Measurements from ENCODE around the gene TSPAN9. TPM values are rescaled to one million over a fixed set of nuclear protein-coding genes. Genes with fewer than 3 reads are reported as not detected.

Gene TSPAN9
- total RNA-seq, 4 donors from 2014 or later, result 9.9 to 47.3 (median 15.4) TPM

DNA sequence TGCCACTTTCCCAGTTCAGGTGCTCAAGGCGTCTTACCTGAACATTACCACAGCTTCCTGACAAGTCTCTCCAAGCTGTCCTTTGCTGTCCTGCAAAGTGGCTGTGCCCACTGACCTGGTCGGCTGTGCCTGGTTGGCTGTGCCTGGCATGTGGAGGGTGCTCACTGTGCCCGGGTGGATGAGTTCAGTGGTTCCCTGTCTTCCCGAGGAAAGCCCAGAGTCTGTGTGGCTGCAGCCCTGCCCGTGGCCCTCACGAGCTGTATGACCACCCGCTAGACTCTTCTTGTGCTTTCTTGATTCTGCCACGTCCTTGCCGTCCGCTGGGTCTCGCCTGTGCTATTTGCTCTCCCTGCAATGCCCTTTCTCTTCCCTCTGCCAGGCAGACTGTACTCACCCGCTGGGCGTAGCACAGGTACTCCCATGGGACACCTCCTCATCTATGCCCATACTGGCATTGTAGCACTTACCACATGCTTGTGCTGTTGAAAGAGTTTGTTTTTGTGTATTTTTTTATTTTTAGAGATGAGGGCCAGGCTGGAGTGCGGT, 95.9 kb downstream of the TSPAN9 start:
- TF ChIP-seq, protein P1, sequence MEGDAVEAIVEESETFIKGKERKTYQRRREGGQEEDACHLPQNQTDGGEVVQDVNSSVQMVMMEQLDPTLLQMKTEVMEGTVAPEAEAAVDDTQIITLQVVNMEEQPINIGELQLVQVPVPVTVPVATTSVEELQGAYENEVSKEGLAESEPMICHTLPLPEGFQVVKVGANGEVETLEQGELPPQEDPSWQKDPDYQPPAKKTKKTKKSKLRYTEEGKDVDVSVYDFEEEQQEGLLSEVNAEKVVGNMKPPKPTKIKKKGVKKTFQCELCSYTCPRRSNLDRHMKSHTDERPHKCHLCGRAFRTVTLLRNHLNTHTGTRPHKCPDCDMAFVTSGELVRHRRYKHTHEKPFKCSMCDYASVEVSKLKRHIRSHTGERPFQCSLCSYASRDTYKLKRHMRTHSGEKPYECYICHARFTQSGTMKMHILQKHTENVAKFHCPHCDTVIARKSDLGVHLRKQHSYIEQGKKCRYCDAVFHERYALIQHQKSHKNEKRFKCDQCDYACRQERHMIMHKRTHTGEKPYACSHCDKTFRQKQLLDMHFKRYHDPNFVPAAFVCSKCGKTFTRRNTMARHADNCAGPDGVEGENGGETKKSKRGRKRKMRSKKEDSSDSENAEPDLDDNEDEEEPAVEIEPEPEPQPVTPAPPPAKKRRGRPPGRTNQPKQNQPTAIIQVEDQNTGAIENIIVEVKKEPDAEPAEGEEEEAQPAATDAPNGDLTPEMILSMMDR (IDR thresholded peaks at IDR 0.05; ENCODE audit: low read depth), result no peak

DNA sequence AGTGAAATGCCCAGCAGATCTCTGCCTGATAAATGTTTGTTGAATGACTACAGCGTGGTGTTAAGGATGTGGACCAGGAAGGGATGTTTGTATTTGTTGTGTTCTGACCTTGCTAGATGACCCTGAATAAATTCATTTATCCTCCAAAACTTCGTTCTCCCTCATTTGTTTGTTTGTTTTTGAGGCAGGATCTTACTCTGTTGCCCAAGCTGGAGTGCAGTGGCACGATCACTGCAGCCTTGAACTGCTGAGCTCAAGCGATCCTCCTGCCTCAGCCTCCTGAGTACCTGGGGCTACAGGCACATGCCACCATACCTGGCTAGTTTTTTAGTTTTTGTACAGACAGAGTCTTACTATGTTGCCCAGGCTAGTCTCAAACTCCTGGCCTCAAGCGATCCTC, 96.7 kb downstream of the TSPAN9 start:
- TF ChIP-seq, protein P1 (IDR thresholded peaks at IDR 0.05; ENCODE audit: low read depth), result no peak

DNA sequence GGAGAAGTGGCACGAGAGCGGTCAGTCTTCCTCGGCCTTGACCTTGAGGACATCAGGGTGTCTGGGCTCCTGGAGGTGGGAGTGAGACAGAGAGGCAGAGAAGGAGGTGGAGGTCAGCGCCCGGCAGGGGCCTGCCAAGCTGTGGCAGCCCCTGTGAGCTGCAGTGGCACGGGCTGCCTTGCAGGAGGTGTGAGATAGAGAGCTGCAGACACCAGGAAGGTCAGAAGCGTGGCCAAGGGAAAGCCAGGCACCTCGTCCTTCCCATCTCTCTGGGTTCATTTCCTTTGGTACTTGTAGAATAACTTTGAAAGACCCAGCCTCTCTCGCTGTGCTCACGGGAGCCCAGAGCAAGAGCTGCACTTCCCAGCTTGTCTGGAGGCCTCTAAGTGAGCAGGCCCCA, 98.1 kb downstream of the TSPAN9 start:
- TF ChIP-seq, protein P1 (IDR thresholded peaks at IDR 0.05; ENCODE audit: low read depth), result no peak

DNA sequence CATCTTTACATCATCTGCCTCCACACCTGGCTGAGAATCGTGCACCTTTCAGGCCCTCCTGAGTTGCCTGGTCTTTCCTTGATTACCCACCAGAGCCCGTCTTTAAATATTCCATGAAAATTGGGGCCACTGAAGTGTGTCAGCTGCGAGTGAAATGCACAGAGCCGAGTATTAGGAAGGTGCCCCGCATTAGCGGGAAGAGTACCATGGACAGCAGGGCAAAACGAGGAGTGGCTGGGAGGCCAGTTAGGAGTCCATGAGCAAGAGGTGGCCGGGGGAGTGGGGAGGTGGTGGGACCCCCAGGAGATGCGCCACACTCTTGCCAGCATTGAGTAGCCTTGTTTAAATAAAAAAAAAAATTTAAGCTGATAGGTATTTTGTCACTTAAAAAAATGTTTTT, 99.6 kb downstream of the TSPAN9 start:
- TF ChIP-seq, protein P1 (IDR thresholded peaks at IDR 0.05; ENCODE audit: low read depth), result no peak

DNA sequence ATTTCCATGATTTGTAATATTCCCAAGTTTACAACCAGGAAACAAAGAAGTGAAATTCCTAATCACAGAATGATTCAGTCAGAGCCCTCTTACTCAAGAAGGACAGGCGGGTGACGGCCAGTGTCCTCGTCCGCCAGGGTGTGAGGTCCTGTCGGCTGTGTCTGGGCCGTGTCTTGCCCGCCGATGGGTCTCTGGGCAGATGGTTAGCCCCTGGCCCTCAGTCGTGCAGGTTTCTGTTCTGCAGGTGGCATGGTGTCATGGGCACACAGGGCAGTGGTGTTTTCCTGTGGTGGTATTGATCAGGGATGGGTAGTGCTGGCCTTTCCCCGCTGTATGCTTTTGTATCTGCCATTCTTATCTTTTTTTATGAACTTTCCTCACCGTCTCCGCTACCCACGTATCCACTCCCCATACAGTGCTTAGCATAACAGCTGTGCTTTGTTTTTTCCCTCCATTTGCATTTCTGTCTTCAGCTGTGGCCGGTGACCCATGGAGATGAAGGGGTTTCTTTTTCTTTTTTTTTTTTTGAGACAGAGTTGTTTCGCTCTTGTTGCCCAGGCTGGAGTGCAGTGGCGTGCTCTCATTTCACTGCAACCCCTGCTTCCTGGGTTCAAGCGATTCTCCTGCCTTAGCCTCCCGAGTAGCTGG, 100.7 kb downstream of the TSPAN9 start:
- TF ChIP-seq, protein P1 (IDR thresholded peaks at IDR 0.05; ENCODE audit: low read depth), result no peak

DNA sequence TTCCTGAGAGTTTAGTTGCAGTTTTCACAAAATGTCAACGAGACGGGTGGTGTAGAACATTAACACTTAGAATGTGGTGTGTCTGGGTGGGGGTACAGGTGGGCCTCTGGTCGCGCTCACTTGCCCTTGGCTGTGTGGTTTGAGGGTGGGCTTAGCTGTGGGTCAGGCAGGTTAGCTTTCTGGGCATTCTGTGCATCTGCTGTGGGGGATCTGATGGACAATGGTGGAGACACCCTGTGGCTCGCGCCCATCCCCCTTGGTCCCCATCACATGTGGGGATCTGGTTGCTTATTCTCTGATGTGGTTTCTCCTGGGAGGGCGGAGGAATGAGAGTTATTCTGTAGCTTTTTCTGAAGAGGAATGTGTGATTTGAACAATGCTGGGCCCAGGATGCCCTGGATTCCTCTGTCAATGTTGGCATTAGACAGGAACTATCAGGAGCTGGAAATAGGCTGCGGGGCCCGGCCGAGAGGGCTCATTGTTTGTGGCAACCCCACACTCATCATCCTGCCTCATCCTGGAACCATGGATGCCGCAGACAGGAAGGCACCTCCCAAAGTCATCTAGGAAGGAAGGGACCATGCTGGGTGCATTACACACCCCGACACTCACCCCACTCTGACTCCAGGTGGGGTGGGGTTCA, 101.6 kb downstream of the TSPAN9 start:
- TF ChIP-seq, protein P1 (IDR thresholded peaks at IDR 0.05; ENCODE audit: low read depth), result no peak

DNA sequence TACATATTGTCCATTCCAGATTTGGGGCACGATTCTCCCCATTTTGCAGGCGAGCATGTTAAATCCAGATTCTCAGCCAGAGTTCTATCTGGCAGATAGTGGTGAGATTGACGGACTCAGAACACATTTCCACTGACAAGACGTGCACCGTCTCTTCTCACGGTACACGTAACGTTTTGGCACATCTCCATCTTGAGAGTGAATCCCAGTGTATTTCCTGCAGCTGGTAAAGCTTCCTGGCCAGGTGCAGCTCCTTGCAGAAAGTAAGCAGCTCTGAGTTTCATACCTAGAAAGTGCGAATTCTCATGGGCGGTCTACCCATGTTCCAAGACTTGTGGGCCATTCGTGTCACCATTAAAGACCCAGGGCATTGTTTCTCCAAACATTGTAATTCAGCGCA, 102.6 kb downstream of the TSPAN9 start:
- TF ChIP-seq, protein P1 (IDR thresholded peaks at IDR 0.05; ENCODE audit: low read depth), result no peak
